Inflammatory macrophage treated with lipopolysaccharide for 4 hours (primary cell): Measurements from ENCODE around the gene GABRA4.

ENCODE experiments used
- DNase-seq: peaks from one replicate; pipeline ENCODE4 v3.0.0-alpha.2; 2020

The GABRA4 gene

DNA sequence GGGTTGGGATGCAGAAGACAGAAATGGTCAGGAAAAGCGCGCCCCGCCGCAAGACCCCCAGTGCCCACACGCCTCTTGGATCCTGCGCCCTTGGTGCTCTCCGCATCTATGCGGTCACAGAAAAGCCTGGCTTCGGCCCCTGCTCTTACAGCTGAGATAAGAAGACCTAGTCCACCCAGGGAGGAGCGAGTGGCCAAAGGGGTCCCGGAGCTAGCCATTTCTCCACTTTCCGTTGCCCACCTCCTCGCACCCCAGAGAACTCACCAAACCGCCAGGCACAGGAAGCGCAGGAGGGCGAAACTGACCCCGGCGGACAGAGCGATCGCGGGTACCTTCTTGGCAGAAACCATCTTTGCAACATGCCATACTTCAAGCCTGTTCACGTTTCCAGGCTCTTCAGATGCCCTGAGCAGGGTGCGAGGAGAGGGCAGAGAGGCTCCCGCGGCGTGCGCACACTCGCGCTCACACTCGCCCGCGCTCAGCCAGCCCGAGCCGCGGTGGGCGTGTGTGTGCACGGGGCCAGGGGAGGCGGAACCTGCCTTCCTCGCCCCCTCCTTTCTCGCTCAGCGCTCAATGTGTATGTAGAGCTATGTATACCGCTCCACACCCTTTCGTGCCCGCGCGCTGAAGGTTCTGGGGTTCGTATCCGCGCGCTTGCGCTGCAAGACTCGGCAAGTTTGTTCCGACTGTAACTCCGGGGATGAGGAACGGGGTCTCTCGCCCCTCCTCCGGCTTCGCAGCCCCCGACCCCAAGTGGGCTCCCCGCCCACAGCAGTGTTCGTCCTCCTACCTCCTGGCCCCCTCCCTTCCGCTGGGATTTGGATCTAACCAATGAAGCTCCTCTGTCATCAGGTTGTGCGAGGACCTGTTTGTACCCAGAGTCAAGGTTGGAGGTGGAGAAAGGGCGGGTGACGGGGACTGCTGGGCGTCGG, at the start of gene GABRA4:
TSS of gene GABRA4 (minus strand) at position 507 of the 932 bp plus-strand sequence. CDS start at position 350, 157 bp downstream.
- no peak for DNase-seq

DNA sequence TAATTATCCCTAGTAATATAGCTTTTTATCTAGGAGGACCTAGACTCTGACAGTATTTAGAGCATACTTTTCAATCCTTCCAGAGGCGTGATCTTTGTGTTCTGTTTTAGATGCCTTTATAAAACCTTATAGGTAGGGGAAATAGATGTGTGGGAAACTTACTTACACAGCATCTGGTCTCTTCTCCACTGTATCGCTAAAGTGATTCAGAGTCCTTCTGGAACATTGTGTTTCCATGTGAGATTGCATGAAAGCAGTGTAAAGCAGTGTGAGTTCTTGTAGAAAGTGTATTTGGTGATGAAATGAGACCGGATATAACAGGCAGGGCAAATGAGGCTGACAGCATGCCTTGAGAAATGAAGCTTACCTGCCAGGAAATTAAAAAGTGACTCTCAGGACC, 47.4 kb upstream of the GABRA4 start:
- DNase-seq = no peak

DNA sequence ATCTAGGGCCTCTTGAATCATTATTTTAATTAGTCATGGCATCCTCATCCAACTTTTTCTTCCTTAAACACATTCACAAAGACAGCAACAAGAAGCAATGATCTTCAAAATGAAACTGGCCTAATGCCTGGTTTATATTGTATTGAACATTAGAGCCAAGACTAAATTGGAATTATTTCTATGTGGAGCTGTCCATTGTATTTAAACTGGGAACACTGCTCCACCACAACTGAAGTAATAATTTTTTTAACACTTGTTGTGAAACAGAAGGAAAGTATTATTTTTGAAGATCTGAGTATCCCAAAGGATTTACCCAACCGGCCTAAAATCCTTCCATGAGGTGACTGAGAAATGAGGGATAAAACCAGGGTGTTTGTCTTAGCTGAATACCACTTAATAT, 44.9 kb upstream of the GABRA4 start:
- no peak for DNase-seq

DNA sequence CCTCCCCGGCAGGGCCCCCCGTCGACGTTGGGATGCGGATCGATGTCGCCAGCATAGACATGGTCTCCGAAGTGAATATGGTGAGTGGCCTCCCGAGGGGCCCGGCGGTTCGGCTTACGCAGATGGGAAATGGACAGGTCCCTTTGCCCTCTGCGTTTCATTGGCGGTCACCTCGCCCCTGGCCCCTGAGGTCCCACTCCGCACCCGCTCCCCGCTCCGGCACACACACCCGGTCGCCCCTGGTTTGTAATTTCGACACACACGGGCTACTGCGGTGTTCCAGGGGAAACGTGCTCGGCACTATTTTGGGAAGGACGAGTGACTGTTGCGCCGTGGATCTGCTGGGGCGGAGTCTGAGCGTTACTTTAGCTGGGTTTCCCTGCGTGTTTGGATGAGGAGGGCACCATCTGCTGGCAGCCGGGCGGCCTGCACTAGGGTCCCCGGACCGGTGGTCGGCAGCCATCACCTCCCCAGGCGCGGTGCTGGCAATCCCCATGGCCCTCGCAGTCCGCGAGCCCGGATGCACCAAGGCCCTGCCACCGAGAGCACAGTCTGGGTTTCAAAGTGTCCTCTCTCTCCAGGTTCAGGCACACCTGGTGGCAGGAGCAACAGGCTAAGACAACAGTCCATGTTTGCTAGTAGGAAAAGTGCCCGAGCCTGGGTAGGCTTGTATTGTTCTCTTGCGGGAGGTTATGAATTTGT, 39.2 kb upstream of the GABRA4 start:
- peak; percentile 7 for DNase-seq

DNA sequence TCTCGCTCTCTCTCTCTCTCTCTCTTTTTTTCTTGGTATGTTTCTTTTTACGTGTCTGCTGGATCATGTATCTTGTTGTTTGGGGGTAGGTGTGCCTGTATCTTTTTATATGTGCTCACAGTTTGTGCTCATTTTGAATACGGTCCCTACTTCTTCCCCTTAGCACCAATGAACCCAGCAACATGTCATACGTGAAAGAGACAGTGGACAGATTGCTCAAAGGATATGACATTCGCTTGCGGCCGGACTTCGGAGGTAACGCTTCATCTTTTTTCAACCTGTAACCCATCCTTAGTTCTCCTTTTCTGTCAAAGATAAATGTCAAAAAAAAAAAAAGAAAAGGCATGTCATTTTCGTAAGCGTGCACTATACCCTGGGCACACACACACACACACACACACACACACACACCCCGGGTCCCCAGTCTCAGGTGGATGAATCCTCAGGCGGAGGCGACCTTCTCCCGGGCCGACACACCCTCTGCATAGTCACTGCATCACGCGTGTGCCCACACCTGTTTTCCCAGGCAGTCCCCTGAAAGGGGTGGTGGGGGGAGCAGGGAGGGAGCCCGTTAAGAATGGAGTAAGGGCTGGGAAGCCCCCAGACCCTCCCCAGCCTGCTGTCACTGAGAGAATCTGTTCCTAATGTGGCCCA, 38.5 kb upstream of the GABRA4 start:
- no peak for DNase-seq

DNA sequence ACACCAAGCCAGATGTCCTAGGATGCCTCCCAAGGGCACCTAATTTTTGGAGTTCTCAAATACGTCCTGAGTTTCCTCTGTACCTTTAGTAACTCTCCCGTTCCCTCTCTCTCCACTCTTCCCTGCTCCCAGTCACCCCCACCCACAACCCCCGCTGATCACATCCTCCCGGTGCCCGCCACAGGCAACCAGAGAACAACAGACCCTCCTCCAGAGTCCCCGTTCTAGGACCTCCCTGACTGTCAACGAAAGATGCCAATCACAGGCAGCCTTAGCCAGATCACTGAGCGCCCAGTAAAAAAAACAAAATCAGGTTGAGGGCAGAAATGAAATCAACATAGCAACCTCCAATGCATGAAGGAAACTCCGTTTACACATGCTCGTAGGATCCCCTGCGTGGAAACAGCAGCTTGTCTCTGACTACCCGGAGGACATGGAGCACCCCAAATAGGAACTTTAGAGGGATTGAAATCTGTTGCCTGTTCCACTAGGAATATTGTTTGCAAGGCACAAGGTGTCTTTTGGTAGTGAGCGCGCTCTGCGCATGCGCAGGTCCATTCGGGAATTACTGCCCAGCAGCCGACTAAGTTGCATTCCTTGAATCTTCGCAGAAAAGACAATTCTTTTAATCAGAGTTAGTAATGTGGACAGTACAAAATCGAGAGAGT, 37.8 kb upstream of the GABRA4 start, which contains the start of gene GABRB1:
TSS of gene GABRB1 (plus strand) at position 557 of the 668 bp plus-strand sequence.
- DNase-seq = no peak

DNA sequence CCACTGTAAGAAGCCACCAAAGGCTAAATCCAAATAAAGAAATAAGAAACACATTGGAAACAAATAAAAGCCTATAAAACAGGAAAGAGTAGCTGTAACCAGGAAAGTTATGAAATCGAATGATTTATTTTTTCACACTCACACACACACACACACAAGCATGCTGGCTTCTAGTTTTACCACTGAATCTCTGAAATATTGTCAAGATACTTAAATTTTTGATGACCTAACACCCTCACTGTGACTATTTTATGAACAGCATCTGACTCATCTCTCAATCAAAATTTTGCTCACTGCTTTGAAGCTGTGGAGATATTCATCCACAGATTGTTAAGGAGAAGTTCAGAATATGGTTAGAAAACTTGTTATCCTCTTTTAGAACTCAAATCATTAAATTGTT, 24.1 kb upstream of the GABRA4 start:
- DNase-seq = no peak

DNA sequence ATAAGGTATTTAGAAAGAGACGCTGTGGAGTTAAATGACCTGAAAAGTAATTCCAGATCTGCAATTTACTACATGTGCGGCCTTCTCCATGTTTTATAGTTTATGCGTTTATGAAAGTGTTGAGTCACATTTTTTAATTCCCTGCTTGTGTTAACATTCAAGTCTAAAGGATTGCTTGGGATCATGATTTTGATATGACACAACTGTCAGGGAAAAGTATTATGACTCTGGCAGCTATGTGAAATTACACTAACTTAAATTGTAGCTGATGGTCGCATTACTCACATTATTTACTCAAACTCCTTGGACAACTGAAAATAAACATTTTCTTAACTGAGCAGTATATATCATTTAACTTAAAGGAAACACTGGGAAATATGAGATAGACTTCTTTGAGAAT, 23.7 kb upstream of the GABRA4 start:
- no peak for DNase-seq

DNA sequence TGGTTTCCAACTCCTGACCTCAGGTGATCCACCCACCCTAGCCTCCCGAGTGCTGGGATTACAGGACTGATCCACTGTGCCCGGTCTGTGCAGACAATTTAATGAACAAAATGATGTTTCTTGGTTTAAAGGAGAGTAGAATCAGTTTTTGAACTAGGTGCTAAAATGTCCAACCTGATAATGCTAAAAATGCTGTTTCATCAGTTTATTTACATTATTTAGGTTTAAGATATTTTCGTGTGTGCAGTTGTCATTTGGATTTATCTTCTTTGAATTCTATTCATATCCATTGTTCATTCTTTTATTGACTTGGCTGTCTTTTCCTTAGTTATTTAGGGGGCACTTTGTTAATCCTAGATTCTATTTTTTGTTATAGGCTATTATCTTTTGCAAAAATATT, 20.0 kb upstream of the GABRA4 start:
- DNase-seq = no peak

DNA sequence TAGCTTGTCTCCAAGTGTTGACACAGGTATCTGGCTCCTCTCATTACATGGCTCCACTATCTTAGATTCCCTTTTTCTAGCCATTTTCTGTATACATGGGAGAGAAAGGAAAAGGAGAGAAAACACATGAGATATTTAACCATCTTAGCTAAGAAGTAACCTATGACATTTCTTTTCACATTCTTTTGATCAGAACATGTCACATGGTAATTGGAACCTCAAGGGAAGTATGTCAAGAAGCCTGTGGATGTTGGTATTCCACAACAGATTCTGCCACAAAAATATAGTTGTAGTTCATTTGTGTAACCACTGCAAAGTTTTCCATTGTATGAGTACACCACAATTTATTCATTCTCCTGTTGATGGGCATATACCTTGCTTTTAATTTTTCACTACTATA, 19.3 kb upstream of the GABRA4 start:
- no peak for DNase-seq

DNA sequence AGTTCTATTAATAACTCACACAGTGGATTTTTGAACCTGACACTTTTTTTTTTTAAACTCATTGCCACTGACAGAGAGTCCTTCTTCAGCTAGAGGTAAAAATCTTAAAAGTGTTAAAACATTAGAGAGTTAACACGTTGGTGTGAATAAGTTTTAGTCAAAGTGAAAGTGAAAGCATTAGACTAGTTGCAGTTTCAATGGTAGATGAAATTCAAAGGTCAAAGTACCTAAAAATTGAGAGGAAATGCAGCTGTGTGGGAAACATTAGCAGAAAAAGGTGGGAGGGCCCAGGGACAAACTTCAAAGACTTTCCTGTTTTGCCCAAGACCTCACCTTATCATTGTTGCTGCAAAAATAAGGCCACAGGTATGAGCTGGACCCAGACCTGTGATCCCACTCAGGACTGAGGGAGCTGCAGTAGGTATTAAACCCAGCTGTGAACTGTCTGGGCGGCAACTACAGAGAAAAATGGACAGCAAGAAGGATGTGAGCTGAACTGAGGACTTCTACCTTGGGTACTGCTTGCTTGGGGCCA, 17.6 kb upstream of the GABRA4 start:
- DNase-seq = peak; percentile 22

DNA sequence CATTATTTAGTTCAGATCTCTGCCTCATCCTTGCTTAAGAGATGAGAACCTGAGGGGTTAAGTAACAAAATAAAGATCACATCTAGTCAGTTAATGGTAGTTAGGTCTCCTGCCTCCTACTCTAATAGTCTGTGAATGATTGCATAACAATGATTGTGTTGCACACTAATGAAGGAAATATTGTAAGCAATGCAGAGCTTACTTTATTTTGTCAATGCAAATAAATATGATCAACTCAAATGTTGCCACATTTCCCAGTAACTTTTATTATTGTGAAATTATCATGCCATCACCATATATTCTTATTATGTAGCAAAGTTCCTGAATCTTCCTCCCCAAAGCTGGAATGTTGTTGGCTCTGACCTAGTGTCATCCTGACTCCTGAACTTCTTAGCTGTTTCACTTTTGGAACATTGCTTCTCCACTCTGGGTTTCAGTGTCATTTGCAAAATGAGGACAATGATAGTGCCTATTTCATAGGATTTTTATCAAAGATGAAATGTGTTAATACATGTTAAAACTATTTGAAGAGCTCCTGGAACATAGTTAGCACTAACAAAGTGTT, 17.0 kb upstream of the GABRA4 start:
- DNase-seq = no peak

DNA sequence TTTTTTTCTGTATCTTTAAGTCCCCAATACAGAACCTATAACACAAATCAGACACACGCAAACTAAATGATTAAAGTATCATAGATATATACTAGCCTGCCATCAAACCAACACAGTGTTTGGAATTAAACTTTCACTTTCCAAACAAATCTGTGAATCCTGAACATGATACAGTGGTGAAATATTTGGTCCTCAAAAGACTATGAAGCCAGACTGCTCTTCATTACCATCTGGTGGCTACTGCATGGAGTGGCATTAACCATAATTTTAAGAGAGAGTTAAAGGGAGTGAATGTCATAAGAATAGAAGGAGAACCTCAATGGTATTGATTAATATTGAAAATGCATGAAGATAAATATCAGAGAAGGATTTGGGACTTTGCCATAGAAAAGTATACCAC, 9.2 kb upstream of the GABRA4 start:
- no peak for DNase-seq

DNA sequence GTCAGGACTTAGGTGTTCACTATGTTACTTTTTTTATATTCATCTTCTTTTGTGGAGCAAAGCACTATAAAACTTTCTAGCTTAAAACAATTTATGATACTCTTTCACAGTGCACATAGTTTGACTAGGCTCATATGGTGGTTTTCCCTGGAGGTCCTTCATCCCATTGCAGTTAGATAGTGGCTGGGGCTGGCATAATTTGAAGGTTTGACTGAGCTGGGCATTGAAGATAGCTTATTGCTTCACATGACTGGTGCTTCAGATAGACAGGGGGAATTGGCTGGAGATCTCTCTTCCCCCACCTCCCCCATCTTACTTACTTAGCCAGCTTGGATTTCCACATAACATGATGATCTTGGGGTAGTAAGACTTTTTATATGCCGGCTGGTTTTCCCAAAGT, 7.0 kb upstream of the GABRA4 start:
- DNase-seq = no peak

DNA sequence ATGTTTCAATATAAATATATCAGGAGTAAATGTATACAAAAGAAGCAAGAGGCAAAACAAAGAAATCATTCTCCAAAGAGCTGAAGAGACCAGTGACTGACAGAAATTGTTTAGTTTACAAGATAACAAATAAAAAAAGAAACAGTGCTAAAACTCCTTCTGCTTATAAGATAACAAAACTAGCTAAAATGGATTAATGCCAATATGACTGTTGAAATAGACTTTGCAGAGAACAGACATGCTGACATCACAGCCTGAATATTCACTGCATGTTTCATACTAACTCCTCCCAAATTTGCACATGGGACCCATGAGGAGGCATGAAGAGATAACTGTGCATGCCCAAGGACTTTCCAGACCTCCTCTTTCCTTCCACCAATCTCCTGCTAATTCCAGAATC, 6.2 kb upstream of the GABRA4 start:
- no peak for DNase-seq

DNA sequence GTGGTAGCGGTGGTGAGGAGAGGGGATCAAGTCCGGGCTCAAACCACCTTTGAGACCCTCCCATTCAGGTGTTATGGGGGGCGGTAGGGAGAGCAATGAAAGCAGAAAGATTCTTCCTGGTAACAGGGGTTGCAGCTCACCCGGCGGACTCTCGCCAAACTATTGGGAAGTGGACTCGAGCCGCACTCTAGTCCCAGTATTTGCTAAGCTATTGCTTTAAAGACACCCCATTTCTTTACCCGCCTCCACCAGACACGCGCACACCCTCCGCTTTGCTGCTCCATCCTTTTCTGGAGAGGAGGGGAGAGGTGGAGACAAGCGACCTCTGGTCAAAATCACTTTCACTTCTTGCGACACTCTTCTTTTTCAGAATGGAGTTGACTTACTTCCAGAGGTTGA, 625 bp upstream of the GABRA4 start:
- DNase-seq = no peak

DNA sequence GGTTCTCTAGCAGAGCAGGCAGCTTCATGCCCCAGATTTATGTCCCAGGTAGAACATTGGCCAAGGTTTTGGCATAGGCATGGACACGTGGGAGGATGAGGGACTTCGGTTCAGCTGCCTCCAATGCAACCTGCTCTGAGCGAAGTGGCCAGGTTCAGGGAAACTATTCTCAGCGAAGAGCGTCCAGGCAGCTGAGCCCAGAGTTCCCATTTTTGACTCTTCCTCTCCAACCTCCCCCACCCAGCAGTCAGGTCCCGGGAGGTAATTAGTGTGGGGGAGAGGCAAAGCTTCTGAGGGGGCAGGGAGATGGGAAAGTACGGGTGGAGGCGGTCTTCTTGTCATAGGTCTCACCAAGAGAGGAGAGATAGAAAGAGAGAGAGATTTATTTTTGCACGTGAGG, 1.0 kb downstream of the GABRA4 start:
- DNase-seq = no peak

DNA sequence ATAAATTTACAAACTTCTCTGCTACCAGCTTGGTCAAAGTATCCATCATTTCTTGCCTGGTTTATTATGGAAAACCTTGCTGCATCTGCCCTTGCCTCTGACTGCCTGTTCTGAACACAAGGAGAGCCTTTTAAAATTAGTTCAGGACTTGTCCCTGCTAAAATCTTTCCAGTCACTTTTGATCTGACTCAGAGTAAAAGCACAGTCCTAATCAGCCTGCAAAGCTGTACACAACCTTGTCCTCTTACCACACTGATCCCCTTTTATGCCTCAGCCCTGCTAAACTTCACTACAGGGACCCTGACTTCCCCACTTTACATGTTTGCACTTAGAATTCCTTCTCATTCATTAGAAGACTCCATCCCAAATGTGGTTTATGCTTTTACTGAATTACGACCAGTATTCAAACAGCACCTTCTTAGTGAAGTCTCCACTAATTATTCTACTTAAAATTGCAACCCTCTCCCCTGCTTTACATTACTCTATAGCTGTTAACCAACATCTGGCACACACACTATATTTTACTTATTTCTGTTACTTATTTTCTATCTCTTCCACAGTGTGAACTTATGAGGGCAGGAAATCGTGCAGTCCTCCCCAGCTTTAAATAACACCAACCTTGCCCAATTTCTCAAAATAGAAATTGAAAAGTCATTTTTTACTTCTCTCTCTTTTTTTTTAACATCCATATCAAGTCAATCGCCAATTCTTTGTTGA, 6.3 kb downstream of the GABRA4 start:
- DNase-seq = no peak

DNA sequence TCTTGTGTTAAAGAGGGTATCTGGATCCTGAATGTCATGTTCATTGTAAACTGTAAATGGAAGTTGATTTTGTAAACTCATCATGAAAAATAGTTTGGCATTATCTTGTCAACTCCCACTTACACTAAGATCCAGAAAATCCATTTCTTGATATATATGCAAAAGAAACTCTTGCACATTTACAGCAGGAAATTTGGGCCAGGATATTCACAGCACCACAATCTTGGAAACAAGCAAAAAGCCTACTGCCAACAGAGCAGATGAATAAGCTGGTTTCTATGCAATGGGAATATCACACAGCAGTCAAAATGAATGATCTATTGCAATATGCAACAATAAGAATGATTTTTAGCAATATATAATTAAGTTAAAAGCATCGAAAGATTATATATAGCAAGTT, 8.6 kb downstream of the GABRA4 start:
- no peak for DNase-seq

DNA sequence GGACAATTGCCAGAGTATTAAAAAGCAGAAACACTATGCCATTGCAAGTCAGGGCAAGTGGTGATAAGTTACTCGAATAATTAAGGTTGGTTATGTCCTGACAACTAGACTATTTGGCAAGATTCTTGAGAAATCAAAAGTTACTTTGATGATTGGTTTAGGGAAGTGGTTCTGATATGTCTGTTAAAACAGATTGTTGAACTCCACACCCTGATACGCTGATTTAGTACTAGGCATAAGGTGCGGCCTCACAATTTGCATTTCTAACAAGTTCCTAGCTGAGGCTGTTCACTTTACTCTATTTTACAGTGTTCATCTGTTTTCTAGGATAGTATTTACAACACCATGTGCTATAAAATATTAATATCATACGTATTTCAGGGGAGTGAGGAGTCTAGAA, 12.5 kb downstream of the GABRA4 start:
- DNase-seq = no peak

DNA sequence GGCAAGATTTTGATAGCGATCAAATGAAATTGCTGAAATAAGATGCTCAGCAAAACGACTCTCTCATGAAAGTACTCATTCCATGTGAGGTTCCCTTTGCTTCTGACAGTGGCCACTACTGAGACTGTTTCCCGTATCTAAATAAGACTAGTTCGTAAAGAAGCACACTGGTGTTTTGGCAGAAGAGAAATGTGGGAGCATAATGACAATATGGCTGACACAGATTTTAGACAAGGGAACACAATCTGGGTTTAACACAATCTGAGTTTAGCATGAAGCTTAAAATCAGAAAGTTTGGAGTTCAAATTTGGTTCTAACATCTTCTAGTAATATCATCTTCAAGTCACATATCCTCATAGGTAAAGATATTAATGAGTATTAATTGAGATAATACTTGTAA, 13.7 kb downstream of the GABRA4 start:
- DNase-seq = no peak

DNA sequence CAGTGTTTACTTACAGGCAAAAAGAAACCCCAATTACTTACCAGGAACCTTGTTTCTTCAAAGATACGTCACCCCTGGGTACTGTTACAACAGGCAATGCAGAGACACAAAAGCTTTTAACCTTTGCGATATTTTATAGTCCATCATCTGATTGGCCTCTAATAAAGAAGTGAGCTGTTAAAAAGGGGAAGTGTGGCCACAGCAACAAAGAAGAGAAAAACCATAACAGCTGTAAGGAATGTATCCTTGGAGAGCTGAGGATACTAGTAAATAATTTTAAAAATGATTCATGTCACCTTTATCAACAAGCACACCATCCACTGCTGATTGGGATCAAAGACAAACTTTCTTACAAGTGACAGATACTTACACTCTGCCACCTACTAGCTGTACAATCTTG, 14.1 kb downstream of the GABRA4 start:
- peak; percentile 6 for DNase-seq
